Erythroblast (primary cell): ENCODE measurements around the gene GAD1.

Experiments
- GATA1 ChIP-seq: IDR thresholded peaks from 2 replicates; pipeline ENCODE4 v1.6.1; 2011; ENCODE audit warnings: low read depth, mild to moderate bottlenecking, control low read depth, low read length, moderate library complexity
- POLR2A ChIP-seq: IDR thresholded peaks from 2 replicates; pipeline ENCODE4 v1.6.1; 2011; ENCODE audit warnings: mild to moderate bottlenecking, low read length

GRCh38 chr2:170881840-170882239, 65.2 kb downstream of the GAD1 start:
- TF ChIP-seq POLR2A, result no peak
- no peak for TF ChIP-seq GATA1
